Ishikawa (cell line): Measurements from ENCODE around the gene DHX8.

Source experiments
- CEBPB ChIP-seq: IDR thresholded peaks from 2 replicates; pipeline ENCODE4 v1.6.1; 2012
- CREB1 ChIP-seq: IDR thresholded peaks from 2 replicates; pipeline ENCODE4 v1.6.1; 2012; ENCODE audit warnings: low read depth
- EGR1 ChIP-seq: IDR thresholded peaks from 2 replicates; pipeline ENCODE4 v1.6.1; 2012
- EP300 ChIP-seq: IDR thresholded peaks from 2 replicates; pipeline ENCODE4 v1.6.1; 2012; ENCODE audit warnings: borderline replicate concordance
- FOXM1 ChIP-seq: IDR thresholded peaks from 2 replicates; pipeline ENCODE4 v1.6.1; 2012; ENCODE audit warnings: low read depth, borderline replicate concordance
- RAD21 ChIP-seq: IDR thresholded peaks from 2 replicates; pipeline ENCODE4 v1.6.1; 2012; ENCODE audit warnings: low read depth
- TAF1 ChIP-seq: IDR thresholded peaks from 2 replicates; pipeline ENCODE4 v1.6.1; 2012; ENCODE audit warnings: low read depth, mild to moderate bottlenecking
- TCF12 ChIP-seq: IDR thresholded peaks from 2 replicates; pipeline ENCODE4 v1.6.1; 2012; ENCODE audit warnings: low read depth
- TEAD4 ChIP-seq: IDR thresholded peaks from 2 replicates; pipeline ENCODE4 v1.6.1; 2012
- YY1 ChIP-seq: IDR thresholded peaks from 2 replicates; pipeline ENCODE4 v1.6.1; 2012; ENCODE audit warnings: low read depth
- TF ChIP-seq, protein P1 (sequence below): IDR thresholded peaks from 2 replicates; pipeline ENCODE4 v1.6.1; 2012
- TF ChIP-seq, protein P2 (sequence below): IDR thresholded peaks from 2 replicates; pipeline ENCODE4 v1.6.1; 2012; ENCODE audit warnings: low read depth, mild to moderate bottlenecking
- TF ChIP-seq, protein P3 (sequence below): IDR thresholded peaks from 2 replicates; pipeline ENCODE4 v1.6.1; 2012

DNA sequence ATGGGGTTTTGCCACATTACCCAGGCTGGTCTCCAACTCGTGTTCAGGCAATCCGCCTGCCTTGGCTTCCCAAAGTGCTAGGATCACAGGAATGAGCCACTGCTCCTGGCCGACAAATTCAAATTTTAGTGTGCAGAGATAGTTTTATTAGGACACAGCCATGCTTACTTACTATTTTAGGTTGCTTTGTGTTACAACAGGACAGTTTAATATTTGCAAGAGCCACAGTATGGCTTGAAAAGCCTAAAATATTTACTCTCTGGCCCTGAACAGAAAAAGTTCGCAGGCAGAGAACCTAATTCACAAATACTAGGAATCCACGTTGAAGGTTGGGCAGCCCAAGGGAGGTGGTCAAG, 75.0 kb downstream of the DHX8 start:
- TF ChIP-seq, protein P1, sequence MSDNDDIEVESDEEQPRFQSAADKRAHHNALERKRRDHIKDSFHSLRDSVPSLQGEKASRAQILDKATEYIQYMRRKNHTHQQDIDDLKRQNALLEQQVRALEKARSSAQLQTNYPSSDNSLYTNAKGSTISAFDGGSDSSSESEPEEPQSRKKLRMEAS = no peak
- TF ChIP-seq, protein P2, sequence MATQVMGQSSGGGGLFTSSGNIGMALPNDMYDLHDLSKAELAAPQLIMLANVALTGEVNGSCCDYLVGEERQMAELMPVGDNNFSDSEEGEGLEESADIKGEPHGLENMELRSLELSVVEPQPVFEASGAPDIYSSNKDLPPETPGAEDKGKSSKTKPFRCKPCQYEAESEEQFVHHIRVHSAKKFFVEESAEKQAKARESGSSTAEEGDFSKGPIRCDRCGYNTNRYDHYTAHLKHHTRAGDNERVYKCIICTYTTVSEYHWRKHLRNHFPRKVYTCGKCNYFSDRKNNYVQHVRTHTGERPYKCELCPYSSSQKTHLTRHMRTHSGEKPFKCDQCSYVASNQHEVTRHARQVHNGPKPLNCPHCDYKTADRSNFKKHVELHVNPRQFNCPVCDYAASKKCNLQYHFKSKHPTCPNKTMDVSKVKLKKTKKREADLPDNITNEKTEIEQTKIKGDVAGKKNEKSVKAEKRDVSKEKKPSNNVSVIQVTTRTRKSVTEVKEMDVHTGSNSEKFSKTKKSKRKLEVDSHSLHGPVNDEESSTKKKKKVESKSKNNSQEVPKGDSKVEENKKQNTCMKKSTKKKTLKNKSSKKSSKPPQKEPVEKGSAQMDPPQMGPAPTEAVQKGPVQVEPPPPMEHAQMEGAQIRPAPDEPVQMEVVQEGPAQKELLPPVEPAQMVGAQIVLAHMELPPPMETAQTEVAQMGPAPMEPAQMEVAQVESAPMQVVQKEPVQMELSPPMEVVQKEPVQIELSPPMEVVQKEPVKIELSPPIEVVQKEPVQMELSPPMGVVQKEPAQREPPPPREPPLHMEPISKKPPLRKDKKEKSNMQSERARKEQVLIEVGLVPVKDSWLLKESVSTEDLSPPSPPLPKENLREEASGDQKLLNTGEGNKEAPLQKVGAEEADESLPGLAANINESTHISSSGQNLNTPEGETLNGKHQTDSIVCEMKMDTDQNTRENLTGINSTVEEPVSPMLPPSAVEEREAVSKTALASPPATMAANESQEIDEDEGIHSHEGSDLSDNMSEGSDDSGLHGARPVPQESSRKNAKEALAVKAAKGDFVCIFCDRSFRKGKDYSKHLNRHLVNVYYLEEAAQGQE = no peak
- no peak for TF ChIP-seq EP300
- no peak for TF ChIP-seq RAD21
- no peak for TF ChIP-seq TEAD4
- no peak for TF ChIP-seq TCF12
- no peak for TF ChIP-seq CEBPB
- no peak for TF ChIP-seq TAF1
- no peak for TF ChIP-seq CREB1
- TF ChIP-seq FOXM1 = no peak
- TF ChIP-seq YY1 = no peak
- TF ChIP-seq EGR1 = no peak
- TF ChIP-seq, protein P3, sequence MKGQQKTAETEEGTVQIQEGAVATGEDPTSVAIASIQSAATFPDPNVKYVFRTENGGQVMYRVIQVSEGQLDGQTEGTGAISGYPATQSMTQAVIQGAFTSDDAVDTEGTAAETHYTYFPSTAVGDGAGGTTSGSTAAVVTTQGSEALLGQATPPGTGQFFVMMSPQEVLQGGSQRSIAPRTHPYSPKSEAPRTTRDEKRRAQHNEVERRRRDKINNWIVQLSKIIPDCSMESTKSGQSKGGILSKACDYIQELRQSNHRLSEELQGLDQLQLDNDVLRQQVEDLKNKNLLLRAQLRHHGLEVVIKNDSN = no peak
